ENCODE data around the gene DPY19L1. TPM values are rescaled to one million over a fixed set of nuclear protein-coding genes. Genes with fewer than 3 reads are reported as not detected.
A peak's percentile ranks its signal among the peaks of the same experiment; 100 is the strongest.
"Not testable (repeated sequence)": the region's sequence is repeated elsewhere in the genome, so short reads cannot be mapped to it uniquely, and the experiment has no call there.

Gene DPY19L1
- total and polyA plus RNA-seq, 2 donors (not counting 3 experiments of a cell fraction or from before 2014, with no cell fraction given), result 30.9 to 53.1 TPM

- H3K79me2 ChIP-seq (ENCODE audit: control insufficient read depth, insufficient read depth, low read length); DNase-seq (ENCODE audit: low read depth, low spot score); H3K9me1 ChIP-seq (replicated peaks; ENCODE audit: control insufficient read depth, extremely low read depth, insufficient read depth, low read length); intact Hi-C loops (cut with micrococcal nuclease); H3K27me3 ChIP-seq (ENCODE audit: control insufficient read depth in 2 of 2, insufficient read depth in 2 of 2, low read length in 2 of 2); H3K4me1 ChIP-seq (ENCODE audit: control insufficient read depth, extremely low read depth, insufficient read depth, low read length); BruUV-seq (replicated peaks); H3K9ac ChIP-seq (replicated peaks; ENCODE audit: extremely low read depth, insufficient read depth, low read length); H3K4me3 ChIP-seq (replicated peaks in 1 of 3; ENCODE audit: insufficient read depth in 1 of 3, low read depth in 1 of 3, low read length in 3 of 3); POLR2A ChIA-PET; H4K20me1 ChIP-seq (replicated peaks; ENCODE audit: control insufficient read depth, extremely low read depth, insufficient read depth, low read length); FAIRE-seq; H2AFZ ChIP-seq (ENCODE audit: low read depth, low read length); H3K27ac ChIP-seq (ENCODE audit: insufficient read depth, low read depth, low read length); H3K36me3 ChIP-seq (ENCODE audit: control insufficient read depth in 2 of 2, extremely low read depth in 1 of 2, insufficient read depth in 2 of 2, low read length in 2 of 2); dilution Hi-C loops (cut with MboI; ENCODE audit: extremely low pct_ligation_motif_present, low sequenced_read_pairs); CTCF ChIA-PET; H3K9me3 ChIP-seq (replicated peaks; ENCODE audit: control insufficient read depth, insufficient read depth, low read length); H3K4me2 ChIP-seq (ENCODE audit: insufficient read depth, low read length): not testable (repeated sequence)
- TF ChIP-seq CTCF (IDR thresholded peaks at IDR 0.05; ENCODE audit: extremely low read depth in 1 of 2, insufficient read depth in 1 of 2, low read depth in 1 of 2, low read length in 2 of 2), result peak; percentile 12 to 30
These were observed 18.4 kb upstream of the DPY19L1 start for GRCh38 chr7:35055733-35056132.

GRCh38 chr7:35053488-35054175, 16.3 kb upstream of the DPY19L1 start:
- CTCF ChIA-PET; BruUV-seq (replicated peaks); H3K36me3 ChIP-seq (ENCODE audit: control insufficient read depth in 2 of 2, extremely low read depth in 1 of 2, insufficient read depth in 2 of 2, low read length in 2 of 2); H3K9ac ChIP-seq (replicated peaks; ENCODE audit: extremely low read depth, insufficient read depth, low read length); H3K4me1 ChIP-seq (ENCODE audit: control insufficient read depth, extremely low read depth, insufficient read depth, low read length); H3K4me3 ChIP-seq (replicated peaks in 1 of 3; ENCODE audit: insufficient read depth in 1 of 3, low read depth in 1 of 3, low read length in 3 of 3); H3K79me2 ChIP-seq (ENCODE audit: control insufficient read depth, insufficient read depth, low read length); intact Hi-C loops (cut with micrococcal nuclease); dilution Hi-C loops (cut with MboI; ENCODE audit: extremely low pct_ligation_motif_present, low sequenced_read_pairs); H3K9me3 ChIP-seq (replicated peaks; ENCODE audit: control insufficient read depth, insufficient read depth, low read length); POLR2A ChIA-PET; H3K9me1 ChIP-seq (replicated peaks; ENCODE audit: control insufficient read depth, extremely low read depth, insufficient read depth, low read length); H4K20me1 ChIP-seq (replicated peaks; ENCODE audit: control insufficient read depth, extremely low read depth, insufficient read depth, low read length); H2AFZ ChIP-seq (ENCODE audit: low read depth, low read length); H3K27me3 ChIP-seq (ENCODE audit: control insufficient read depth in 2 of 2, insufficient read depth in 2 of 2, low read length in 2 of 2): not testable (repeated sequence)
- peak; percentile 68 for DNase-seq (ENCODE audit: low read depth, low spot score)
- TF ChIP-seq POLR2AphosphoS5 (IDR thresholded peaks at IDR 0.05; ENCODE audit: insufficient read depth, low read depth, low read length) (peak; percentile 40), JUN (IDR thresholded peaks at IDR 0.05; ENCODE audit: borderline replicate concordance, insufficient read depth, insufficient read length, low read depth) (peak; percentile 25), FOS (IDR thresholded peaks at IDR 0.05; ENCODE audit: borderline replicate concordance, insufficient read depth, low read length) (peak; percentile 87)
- peak overlapping the region; percentile 41 for H3K4me2 ChIP-seq (ENCODE audit: insufficient read depth, low read length)
- peak; percentile 88 for FAIRE-seq
- peak overlapping the region; percentile 11 for H3K27ac ChIP-seq (ENCODE audit: insufficient read depth, low read depth, low read length)

GRCh38 chr7:35048390-35048789, 11.1 kb upstream of the DPY19L1 start:
- H3K9ac ChIP-seq (replicated peaks; ENCODE audit: extremely low read depth, insufficient read depth, low read length); H3K4me2 ChIP-seq (ENCODE audit: insufficient read depth, low read length); intact Hi-C loops (cut with micrococcal nuclease); H3K79me2 ChIP-seq (ENCODE audit: control insufficient read depth, insufficient read depth, low read length); H3K27ac ChIP-seq (ENCODE audit: insufficient read depth, low read depth, low read length); H3K4me1 ChIP-seq (ENCODE audit: control insufficient read depth, extremely low read depth, insufficient read depth, low read length); H3K4me3 ChIP-seq (replicated peaks in 1 of 3; ENCODE audit: insufficient read depth in 1 of 3, low read depth in 1 of 3, low read length in 3 of 3); BruUV-seq (replicated peaks); H4K20me1 ChIP-seq (replicated peaks; ENCODE audit: control insufficient read depth, extremely low read depth, insufficient read depth, low read length); H3K9me3 ChIP-seq (replicated peaks; ENCODE audit: control insufficient read depth, insufficient read depth, low read length); DNase-seq (ENCODE audit: low read depth, low spot score); H3K36me3 ChIP-seq (ENCODE audit: control insufficient read depth in 2 of 2, extremely low read depth in 1 of 2, insufficient read depth in 2 of 2, low read length in 2 of 2); CTCF ChIA-PET; H2AFZ ChIP-seq (ENCODE audit: low read depth, low read length); FAIRE-seq; H3K27me3 ChIP-seq (ENCODE audit: control insufficient read depth in 2 of 2, insufficient read depth in 2 of 2, low read length in 2 of 2); H3K9me1 ChIP-seq (replicated peaks; ENCODE audit: control insufficient read depth, extremely low read depth, insufficient read depth, low read length); POLR2A ChIA-PET; dilution Hi-C loops (cut with MboI; ENCODE audit: extremely low pct_ligation_motif_present, low sequenced_read_pairs): not testable (repeated sequence)
